Measurements from ENCODE around the gene TRIM9. TPM values are rescaled to one million over a fixed set of nuclear protein-coding genes. Genes with fewer than 3 reads are reported as not detected.
"Not testable (repeated sequence)": the region's sequence is repeated elsewhere in the genome, so short reads cannot be mapped to it uniquely, and the experiment has no call there.

TRIM9 gene
- total RNA-seq, 1 donor from 2014 or later = 28.5 TPM

DNA sequence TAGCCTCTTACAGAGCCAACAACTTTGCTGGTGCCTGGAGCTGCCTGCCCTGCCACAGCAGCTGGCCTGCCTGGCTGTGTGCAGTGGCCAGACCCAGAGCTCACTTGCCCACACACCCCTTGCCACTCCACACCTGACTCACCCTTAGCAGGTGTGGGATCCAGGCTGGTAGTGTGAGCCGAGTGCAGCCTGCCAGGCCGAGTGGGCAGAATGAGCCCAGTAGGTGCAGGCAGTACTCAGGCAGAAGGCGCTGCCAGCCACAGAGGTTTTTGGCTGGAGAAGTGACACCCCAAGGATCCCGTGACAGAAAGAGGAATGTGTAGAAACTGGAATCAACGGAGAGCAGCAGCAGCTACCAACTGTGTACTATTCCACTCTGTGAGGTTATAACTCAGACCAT lies 120.8 kb downstream of the TRIM9 start:
- FAIRE-seq (no peak), DNase-seq (ENCODE audit: low spot score in 2 of 2) (no peak)

DNA sequence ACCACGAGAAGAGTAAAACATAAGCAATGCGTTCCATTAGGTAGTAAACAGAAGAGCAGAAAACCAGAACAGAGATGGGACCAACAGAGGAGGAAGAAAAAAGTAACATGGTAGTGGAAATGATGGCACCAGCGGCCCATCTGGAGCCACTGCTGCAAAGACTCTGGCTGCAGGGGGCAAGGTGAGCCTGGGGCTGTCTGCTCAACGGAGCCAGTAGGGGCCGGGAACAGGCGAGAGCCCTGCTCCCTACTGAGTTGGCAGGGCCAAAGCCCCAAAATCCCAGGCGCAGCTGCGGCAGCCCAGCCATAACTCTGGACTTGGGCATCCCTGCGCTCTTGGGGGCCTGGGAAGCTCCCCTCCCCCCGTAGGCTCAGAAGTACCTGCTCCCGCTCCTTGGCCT lies 122.2 kb downstream of the TRIM9 start:
- no peak for FAIRE-seq
- DNase-seq (ENCODE audit: low spot score in 2 of 2) = no peak

DNA sequence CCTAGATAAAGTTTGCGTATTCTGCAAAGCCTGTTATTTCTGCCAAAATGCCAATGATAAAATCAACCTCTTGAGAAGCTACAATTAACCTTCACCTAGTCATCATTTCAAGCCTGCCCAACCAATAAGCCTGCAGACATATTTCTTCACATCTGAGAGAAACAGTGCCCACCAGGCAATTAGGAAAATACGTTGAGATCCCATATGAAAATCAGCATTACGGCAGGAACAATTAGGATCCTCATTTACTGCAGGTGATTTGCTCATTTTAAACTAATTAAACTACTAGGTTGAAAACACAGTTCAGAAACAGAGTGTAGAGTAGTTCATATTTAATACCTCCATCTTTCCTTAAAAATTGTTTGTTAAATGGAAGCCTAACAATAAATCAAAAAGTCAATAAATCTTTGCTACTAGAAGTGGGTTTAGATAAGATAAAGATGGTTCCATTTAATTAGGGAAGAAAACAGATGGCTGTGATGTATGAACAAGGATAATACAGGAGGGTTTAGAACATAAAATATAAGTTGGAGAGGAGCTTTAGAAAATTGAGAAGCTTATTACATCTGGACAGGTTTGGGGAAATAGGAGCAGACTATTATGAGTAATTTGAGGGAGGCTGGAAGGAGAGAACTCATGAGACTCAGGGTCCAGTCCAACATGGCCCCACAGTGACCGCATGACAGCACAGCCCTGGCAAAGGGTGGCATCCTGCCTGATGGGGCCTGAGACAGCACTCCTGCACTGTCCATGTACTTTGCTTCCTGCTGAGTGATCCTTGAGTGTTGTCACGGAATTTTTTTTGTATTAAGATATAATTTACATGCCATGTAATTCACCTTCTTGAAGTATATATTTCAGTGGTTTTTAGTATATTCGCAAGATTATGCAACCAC lies 123.8 kb downstream of the TRIM9 start:
- DNase-seq (ENCODE audit: low spot score in 2 of 2) (no peak), FAIRE-seq (no peak)

DNA sequence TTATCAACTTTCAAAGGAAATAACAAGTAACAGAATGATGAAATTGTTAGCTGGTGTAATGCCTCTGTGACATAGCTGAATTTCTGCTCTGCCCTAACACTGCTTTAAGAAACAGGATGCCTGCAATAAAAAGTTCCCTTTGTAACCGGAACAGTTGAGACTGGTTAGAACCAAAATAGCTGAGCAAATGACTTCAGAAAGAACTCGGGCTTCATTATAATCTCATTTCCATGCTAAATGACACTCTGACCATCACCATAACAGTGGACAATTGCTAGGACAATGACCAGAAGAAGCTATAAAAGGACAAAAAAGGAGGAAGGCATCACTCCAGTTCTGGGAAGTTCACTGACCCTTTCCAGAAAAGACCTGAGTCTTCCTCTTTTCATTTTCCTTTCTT lies 127.1 kb downstream of the TRIM9 start:
- FAIRE-seq (no peak), DNase-seq (ENCODE audit: low spot score in 2 of 2) (no peak)

DNA sequence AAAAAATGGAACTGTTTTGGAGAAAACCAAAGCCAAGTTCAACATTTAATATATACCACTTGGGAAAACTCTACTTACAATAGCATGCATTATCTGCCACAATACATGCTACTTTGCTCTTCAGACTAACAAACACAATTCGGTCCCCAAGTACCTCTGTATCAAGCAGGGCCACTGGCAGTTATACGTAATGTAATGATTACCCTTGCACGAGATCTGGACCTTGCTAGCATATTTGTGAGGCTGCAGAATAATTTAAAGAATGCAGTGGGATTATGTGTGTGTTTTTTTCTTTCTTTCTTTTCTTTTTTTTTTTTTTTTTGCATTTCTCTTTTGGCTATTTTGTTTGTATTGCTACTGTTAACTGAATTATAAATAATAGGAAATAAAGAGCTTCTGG lies 127.8 kb downstream of the TRIM9 start:
- no peak for DNase-seq (ENCODE audit: low spot score in 2 of 2)

DNA sequence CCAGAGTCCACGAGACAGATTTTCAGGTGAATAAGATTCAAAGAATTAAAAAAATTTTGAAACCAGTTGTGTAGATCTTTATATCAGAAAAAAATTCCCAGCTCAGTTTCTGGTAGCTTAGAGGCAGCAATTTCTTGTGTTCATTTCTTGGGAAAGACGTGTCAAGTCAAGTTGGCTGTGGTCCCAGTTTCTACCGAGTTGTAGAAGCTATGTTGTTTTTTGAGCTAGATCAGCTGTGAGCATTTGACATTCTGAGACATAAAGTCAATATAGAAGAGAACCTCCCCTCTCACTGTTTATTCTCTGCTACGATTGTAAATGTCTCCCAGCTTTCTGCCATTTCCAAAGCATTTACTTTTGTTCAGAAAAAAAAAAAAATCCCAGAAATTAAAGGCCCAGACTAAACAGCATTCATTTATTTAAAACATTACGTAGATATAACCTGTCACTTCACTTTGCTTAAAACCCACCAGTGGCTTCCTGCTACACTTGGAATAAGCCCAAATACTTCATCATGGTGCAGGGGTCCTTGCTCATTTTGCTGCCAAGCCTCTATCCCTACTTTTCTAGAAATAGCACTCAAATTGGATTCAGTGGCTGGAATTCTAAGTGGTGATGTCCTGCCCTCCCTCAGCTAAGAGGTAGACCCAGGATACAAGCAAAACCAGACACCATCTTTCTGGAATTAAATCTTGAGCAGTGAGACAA lies 130.1 kb downstream of the TRIM9 start:
- FAIRE-seq (no peak), DNase-seq (ENCODE audit: low spot score in 2 of 2) (no peak)

More for the DNA sequence above, 127.8 kb downstream of the TRIM9 start:
- no peak for FAIRE-seq

DNA sequence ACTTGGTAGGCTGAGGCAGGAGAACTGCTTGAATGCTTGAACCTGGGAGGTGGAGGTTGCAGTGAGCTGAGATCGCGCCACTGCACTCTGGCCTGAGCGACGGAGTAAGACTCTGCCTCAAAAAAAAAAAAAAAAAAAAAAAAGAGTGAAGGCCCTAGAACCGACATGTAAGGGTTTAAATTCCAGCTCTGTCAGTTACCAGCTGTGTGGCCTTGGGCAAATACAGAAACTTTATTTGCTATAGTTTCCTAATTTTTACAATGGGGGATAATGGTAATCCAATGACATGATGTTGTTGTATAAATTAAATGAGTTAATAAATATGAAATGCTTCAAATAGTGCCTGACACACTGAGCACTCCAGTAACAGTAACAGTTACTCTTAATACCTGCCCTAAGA lies 131.0 kb downstream of the TRIM9 start:
- FAIRE-seq (no peak), DNase-seq (ENCODE audit: low spot score in 2 of 2) (no peak)

DNA sequence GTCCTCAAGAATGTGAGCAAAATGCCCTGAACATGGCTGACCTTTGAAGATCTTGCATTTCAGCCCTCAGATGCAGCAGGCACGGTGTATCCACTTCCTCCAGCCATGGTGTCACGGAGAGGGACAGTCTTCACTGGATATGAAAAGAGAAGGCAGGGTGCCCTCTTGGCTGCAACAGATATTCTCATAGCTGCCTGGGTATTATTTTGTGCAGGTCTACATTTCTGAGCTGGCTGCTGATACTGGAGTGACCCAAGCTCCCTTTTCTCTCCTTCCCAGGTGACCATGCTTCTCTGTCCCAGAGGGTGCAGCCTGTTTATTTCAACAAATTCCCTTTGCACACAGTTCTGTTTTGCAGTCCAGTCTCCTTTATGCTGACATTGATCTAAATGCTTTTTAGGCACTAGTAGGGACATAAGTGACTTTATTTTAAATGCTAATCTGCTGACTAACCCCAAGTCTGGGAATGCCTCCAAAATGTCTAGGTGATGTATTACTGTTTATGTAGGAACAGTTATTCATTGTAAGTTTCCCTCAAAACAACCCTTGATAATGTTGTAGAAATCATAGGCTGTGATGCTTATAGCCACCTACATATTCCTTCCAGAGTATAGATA lies 133.2 kb downstream of the TRIM9 start:
- FAIRE-seq (no peak), DNase-seq (ENCODE audit: low spot score in 2 of 2) (no peak)

DNA sequence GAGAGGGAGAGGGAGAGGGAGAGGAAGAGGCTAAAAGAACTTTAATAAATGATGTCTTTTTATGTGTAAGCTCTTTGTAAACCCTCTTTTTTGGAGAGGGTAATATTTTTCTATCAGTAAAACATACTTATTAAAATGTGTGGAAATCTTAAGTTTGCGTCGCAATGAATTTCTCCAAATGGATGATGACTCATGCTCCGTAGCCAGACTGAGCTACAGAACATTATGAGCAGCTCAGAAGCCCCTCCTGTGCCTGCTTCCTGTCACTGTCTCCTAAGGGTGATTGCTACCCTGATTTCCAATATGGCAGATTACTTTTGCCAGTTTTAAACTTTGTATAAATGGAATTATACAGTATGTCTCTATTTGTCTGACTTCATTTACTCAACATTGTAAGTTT lies 137.6 kb downstream of the TRIM9 start:
- FAIRE-seq (no peak), DNase-seq (ENCODE audit: low spot score in 2 of 2) (no peak)

DNA sequence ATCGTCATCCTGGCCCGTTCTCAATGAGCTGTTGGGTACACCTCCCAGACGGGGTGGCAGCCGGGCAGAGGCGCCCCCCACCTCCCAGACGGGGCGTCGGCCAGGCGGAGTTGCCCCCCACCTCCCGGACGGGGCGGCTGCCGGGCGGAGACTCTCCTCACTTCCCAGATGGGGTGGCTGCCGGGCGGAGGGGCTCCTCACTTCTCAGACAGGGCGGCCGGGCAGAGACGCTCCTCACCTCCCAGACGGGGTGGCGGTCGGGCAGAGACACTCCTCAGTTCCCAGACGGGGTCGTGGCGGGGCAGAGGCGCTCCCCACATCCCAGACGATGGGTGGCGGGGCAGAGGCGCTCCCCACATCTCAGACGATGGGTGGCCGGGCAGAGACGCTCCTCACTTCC lies 138.5 kb downstream of the TRIM9 start:
- not testable (repeated sequence) for DNase-seq (ENCODE audit: low spot score in 2 of 2); FAIRE-seq

DNA sequence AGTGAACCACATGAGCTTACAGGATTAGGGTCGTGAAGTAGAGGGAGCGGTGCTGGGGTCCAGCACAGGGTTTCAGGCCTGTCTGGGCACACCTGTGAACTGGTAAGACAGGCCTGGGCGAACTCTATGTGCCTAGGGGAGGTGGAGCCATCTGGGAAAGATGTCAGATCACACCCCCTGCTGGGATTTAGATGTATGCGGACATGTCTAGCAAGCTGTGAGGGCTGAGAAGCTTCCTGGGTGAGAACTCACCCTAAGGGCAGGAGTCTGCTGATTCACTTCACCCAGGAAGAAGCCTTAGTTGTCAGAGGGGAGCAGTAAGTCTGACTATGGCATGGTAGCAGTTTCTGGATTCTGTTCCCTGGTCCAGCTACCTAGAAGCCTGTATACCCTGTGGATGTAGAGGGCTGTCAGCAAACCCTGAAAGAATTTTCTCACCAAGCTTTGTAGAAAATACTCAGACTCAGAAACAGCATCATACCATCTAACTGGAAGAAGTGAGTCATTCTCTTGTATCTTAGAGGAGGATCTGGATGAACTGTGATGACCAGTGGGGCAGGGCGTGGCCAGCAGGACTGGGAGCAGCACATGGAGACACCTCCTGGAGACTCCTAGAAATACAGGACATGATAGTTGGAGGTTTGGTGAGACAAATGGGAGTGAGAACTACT lies 139.4 kb downstream of the TRIM9 start:
- peak in 1 of 2 donors; percentile 52 for DNase-seq (ENCODE audit: low spot score in 2 of 2)
- no peak for FAIRE-seq

DNA sequence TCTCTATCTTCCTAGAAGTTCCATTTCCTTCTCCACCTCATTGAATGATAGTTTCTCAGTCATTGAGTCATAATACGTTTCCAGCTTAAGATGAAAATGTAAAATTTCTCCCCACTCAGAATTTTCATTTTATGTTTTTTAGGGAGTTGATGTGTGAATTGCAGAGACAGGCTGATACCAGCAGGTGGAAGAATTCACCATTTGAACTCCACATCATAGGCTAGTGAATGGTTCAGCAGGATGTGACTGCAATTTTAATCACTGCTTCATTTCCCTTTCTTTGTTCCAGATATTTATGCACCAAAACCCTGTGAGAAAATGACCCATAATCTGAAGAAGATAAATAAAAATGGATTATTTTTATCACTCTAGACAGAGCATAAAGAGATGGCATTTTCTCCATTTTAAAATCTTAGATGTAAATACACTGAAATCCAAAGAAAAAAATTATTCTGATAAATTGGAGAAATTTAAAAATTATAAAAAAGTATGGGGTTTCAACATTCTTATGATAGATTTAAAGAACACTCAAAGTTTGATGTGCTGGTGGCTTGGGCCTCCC lies 140.0 kb downstream of the TRIM9 start:
- FAIRE-seq (peak; percentile 92), DNase-seq (ENCODE audit: low spot score in 2 of 2) (peak; percentile 72 to 75)

DNA sequence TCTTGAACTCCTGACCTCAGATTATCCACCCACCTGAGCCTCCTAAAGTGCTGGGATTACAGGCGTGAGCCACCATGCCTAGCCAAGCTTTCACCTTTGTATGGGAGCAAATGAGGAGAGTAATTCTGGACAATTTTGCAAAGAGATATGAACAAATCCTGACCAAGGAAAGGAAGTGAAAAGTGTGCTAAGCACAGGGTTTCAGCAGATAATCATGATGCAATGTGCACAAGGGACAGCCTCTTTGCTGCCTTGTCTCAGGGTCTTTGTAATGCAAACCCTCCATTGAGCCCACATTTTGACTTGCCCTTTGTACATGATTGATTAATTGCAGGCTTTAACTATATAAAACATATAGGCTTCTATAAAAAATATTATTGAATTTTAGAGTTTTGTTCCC lies 141.4 kb downstream of the TRIM9 start:
- FAIRE-seq (no peak), DNase-seq (ENCODE audit: low spot score in 2 of 2) (no peak)

DNA sequence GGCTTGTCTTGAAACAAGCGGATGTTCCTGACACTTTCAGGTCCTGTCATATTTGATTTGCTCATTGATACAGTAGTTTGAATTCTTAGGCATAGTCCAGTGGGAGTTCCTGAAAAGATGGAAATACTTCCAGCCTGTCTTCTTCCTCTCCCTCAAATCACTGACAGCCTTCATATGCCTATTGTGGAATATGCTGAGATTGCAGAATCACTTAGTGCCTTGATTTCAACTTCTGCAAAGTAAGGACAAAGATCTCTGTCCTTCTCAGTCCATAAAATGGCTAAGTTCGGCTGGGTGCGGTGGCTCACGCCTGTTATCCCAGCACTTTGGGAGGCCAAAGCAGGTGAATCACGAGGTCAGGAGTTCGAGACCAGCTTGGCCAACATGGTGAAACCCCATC lies 143.9 kb downstream of the TRIM9 start:
- FAIRE-seq = no peak
- DNase-seq (ENCODE audit: low spot score in 2 of 2) = no peak

DNA sequence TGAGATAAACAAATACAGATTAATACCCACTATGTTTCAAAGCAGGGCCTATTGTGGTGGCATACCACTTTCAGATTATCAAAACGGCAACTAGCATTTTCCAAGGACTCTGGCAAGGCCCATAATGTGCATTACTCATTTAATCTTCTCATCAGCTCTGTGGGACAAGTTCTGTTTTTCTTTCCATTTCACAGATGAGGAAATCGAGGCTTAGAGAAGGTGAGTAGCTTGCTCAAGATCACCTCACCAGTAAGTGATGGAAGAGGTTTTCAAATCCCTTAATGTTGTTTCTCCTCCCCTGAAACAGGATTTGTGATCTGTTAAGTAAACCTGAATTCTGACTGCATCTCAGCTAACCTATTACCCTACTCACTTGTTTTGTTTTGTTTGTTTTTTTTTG lies 146.7 kb downstream of the TRIM9 start:
- no peak for FAIRE-seq
- no peak for DNase-seq (ENCODE audit: low spot score in 2 of 2)

DNA sequence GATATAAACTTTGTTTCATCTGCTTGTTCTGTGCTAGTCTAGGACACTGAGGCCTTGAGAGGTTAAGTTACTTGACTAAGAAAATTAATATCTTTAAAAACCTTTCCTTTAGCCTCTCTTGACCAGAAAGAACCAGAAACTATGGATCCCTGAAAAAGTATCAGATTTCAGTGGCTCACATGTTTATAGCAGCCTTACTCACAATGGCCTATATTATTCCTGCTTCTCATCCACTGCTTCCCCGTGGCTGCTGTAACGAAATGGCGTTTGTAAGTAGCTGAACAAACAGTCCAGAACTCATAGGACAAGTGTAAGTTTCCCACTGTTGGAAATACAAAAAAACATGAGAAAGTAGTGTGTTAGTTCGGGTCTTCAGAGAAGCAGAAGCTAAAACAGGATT lies 147.5 kb downstream of the TRIM9 start:
- FAIRE-seq (no peak), DNase-seq (ENCODE audit: low spot score in 2 of 2) (no peak)

DNA sequence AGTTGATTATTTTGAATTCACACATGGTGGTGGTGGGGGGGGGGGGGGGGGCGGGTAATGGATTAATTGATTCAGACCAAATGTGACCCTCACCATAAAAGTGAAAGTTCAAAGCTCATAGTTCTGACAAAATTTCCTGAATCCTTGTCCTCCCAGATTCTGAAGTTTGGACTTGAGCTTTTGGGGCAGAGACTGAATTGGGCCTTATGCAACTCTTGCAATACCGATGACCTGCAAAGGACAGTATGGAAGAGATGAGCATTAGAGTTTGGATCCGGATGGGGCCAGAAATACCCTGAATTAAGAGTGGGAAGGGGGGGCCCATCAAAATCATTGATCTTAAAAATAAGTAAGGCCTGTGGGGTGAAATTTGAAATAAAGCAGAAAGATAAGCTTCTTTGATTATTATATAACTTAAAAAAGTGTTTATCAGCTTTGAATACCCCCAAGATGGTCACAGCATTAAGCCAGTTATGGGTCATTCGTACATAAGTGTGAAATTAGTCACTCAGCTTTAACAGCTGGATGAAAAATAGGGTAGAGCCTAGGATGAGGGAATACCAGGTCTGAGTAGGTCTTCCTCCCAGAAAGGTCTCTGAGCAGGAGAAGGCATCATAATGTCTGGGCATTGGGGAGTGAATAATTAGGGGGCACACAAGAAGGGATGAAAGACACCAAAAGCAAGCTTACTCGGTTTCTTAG lies 148.5 kb downstream of the TRIM9 start:
- DNase-seq (ENCODE audit: low spot score in 2 of 2) (no peak), FAIRE-seq (no peak)

DNA sequence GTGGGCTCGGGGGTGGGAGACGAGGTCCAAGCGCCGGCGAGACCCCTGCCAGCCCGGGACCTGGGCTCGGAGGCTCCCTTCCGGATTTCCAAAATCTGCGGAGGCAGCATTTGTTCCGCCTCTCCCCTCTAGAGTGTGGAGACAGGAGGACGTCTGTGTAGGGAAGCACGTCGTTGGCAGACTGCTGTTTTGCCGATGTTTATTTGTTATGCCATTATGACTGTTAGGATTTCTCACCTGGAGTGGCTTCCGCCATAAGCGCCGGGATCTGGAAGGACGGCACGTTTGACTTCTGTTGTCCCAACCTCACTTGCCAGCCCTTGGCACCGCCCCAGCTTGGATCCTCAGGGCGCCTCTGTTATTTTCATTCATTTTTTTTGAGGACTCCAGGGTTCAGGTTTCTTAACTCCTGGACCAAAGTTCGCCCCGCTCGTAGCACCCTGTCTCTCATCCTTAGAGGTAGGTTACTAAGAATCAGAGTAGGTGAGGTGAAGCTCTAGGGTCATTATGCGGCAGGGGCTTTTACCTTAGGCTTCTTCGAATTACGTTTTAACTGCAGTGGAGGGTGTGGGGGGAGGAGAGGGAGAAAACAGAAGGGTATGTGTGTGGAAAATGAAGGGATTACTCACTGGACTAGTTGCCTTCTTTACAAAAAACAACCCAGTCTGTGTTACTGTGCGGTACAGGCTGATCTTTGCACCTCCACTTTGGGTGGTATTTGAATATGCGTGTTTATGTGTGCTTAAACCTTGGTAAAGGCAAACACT lies 150.1 kb downstream of the TRIM9 start:
- FAIRE-seq (no peak), DNase-seq (ENCODE audit: low spot score in 2 of 2) (peak in 1 of 2 donors; percentile 39)

All from frontal cortex (tissue), 4 donors.